ELF-1 (cell line): ENCODE measurements around the gene ABLIM2.

Experiments
- DNase-seq: peaks from one replicate; pipeline ENCODE4 v3.0.0-alpha.2; 2016; ENCODE audit warnings: low read depth, low spot score

ABLIM2 gene

GRCh38 chr4:8174970-8175369 is 16.4 kb upstream of the ABLIM2 start:
- no peak for DNase-seq

- DNase-seq = no peak
Measured at GRCh38 chr4:8173492-8174242, 15.1 kb upstream of the ABLIM2 start.

- no peak for DNase-seq
Measured at GRCh38 chr4:8171984-8172924, 13.6 kb upstream of the ABLIM2 start.

- no peak for DNase-seq
Measured at GRCh38 chr4:8171266-8171665, 12.7 kb upstream of the ABLIM2 start.

GRCh38 chr4:8170341-8170740 is 11.7 kb upstream of the ABLIM2 start:
- no peak for DNase-seq

- DNase-seq = no peak
Measured at GRCh38 chr4:8169763-8170162, 11.2 kb upstream of the ABLIM2 start.

- no peak for DNase-seq
Measured at GRCh38 chr4:8168832-8169598, 10.4 kb upstream of the ABLIM2 start.

GRCh38 chr4:8168232-8168631 is 9.6 kb upstream of the ABLIM2 start:
- no peak for DNase-seq

- no peak for DNase-seq
Measured at GRCh38 chr4:8167815-8168214, 9.2 kb upstream of the ABLIM2 start.

GRCh38 chr4:8167291-8167690 is 8.7 kb upstream of the ABLIM2 start:
- DNase-seq = no peak

- DNase-seq = no peak
Measured at GRCh38 chr4:8165374-8165896, 6.8 kb upstream of the ABLIM2 start.

GRCh38 chr4:8164687-8165086 is 6.1 kb upstream of the ABLIM2 start:
- DNase-seq = no peak

- DNase-seq = no peak
Measured at GRCh38 chr4:8164194-8164565, 5.6 kb upstream of the ABLIM2 start.

GRCh38 chr4:8163436-8164193 is 5.0 kb upstream of the ABLIM2 start:
- DNase-seq = no peak

- no peak for DNase-seq
Measured at GRCh38 chr4:8163026-8163425, 4.4 kb upstream of the ABLIM2 start.

GRCh38 chr4:8162625-8163024 is 4.0 kb upstream of the ABLIM2 start:
- no peak for DNase-seq

- DNase-seq = no peak
Measured at GRCh38 chr4:8160572-8160971, 2.0 kb upstream of the ABLIM2 start.

- DNase-seq = no peak
Measured at GRCh38 chr4:8160233-8160560, 1.6 kb upstream of the ABLIM2 start.

GRCh38 chr4:8159537-8160232 is 1.1 kb upstream of the ABLIM2 start:
- no peak for DNase-seq

- no peak for DNase-seq
Measured at GRCh38 chr4:8157944-8158709, 486 bp downstream of the ABLIM2 start.
